Measurements from ENCODE around the gene ACOT7.

DNA sequence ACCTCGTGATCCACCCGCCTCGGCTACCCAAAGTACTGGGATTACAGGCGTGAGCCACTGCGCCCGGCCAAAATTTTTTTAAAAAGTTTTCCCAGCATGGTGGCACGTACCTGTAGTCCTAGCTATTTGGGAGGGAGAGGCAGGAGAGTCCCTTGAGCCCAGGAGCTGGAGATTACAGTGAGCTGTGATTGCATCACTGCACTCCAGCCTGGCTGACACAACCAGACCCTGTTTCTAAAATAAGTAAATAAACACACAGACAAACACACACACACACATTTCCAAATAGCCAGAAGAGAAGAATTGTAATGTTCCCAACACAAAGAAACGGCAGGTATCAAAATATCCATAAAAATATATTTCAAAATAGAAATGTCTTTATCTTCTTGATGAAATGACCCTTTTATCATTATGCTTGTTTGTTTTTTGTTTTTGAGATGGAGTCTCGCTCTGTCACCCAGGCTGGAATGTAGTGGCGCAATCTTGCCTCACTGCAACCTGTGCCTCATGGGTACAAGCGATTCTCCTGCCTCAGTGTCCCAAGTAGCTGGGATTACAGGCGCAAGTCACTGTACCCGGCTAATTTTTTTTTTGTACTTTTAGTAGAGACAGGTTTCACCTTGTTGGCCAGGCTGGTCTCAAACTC is 16.8 kb upstream of the ACOT7 start:
- TF ChIP-seq, protein P1, sequence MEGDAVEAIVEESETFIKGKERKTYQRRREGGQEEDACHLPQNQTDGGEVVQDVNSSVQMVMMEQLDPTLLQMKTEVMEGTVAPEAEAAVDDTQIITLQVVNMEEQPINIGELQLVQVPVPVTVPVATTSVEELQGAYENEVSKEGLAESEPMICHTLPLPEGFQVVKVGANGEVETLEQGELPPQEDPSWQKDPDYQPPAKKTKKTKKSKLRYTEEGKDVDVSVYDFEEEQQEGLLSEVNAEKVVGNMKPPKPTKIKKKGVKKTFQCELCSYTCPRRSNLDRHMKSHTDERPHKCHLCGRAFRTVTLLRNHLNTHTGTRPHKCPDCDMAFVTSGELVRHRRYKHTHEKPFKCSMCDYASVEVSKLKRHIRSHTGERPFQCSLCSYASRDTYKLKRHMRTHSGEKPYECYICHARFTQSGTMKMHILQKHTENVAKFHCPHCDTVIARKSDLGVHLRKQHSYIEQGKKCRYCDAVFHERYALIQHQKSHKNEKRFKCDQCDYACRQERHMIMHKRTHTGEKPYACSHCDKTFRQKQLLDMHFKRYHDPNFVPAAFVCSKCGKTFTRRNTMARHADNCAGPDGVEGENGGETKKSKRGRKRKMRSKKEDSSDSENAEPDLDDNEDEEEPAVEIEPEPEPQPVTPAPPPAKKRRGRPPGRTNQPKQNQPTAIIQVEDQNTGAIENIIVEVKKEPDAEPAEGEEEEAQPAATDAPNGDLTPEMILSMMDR (IDR thresholded peaks at IDR 0.05) = no peak
- TF ChIP-seq POLR2A (IDR thresholded peaks at IDR 0.05) = no peak
- TF ChIP-seq POLR2AphosphoS5 (IDR thresholded peaks at IDR 0.05) = no peak

Measured in breast epithelium (tissue), 3 donors.